LHCN-M2 (cell line): ENCODE measurements around the gene PDZRN4. TPM values are rescaled to one million over a fixed set of nuclear protein-coding genes. Genes with fewer than 3 reads are reported as not detected.
"Not testable (repeated sequence)": the region's sequence is repeated elsewhere in the genome, so short reads cannot be mapped to it uniquely, and the experiment has no call there.

Experiments
- DNase-seq: peaks from one replicate; pipeline ENCODE4 v3.0.0-alpha.2; 2012; ENCODE audit warnings: low read depth
- total RNA-seq: library from RNA; depleted of rRNA; stranded (reverse); fragments of >200 nt; gene quantifications from 2 replicates; pipeline ENCODE4 v1.2.3, GENCODE V29; 2014

The PDZRN4 gene
- total RNA-seq, 1 experiment from 2014 or later: not detected

GRCh38 chr12:41509271-41510055 lies 321.3 kb downstream of the PDZRN4 start:
- DNase-seq: no peak

GRCh38 chr12:41510470-41510869 lies 322.4 kb downstream of the PDZRN4 start:
- DNase-seq: no peak

- DNase-seq: no peak
Observed at GRCh38 chr12:41511247-41511646, 323.1 kb downstream of the PDZRN4 start.

- no peak for DNase-seq
Observed at GRCh38 chr12:41512497-41512896, 324.4 kb downstream of the PDZRN4 start.

- DNase-seq: no peak
Observed at GRCh38 chr12:41514021-41514777, 326.1 kb downstream of the PDZRN4 start.

GRCh38 chr12:41514907-41515306 lies 326.8 kb downstream of the PDZRN4 start:
- DNase-seq: no peak

- DNase-seq: no peak
Observed at GRCh38 chr12:41515953-41516352, 327.8 kb downstream of the PDZRN4 start.

- no peak for DNase-seq
Observed at GRCh38 chr12:41520869-41521268, 332.7 kb downstream of the PDZRN4 start.

GRCh38 chr12:41521872-41522379 lies 333.8 kb downstream of the PDZRN4 start:
- DNase-seq: peak; percentile 97

GRCh38 chr12:41527062-41527461 lies 338.9 kb downstream of the PDZRN4 start:
- no peak for DNase-seq

GRCh38 chr12:41527534-41528116 lies 339.5 kb downstream of the PDZRN4 start:
- DNase-seq: peak; percentile 20

- DNase-seq: no peak
Observed at GRCh38 chr12:41528874-41529273, 340.8 kb downstream of the PDZRN4 start.

GRCh38 chr12:41530441-41530840 lies 342.3 kb downstream of the PDZRN4 start:
- no peak for DNase-seq

GRCh38 chr12:41531147-41531829 lies 343.2 kb downstream of the PDZRN4 start:
- no peak for DNase-seq

GRCh38 chr12:41532072-41532471 lies 344.0 kb downstream of the PDZRN4 start:
- DNase-seq: peak; percentile 29

- no peak for DNase-seq
Observed at GRCh38 chr12:41536813-41537490, 348.8 kb downstream of the PDZRN4 start.

GRCh38 chr12:41537522-41537921 lies 349.4 kb downstream of the PDZRN4 start:
- DNase-seq: no peak

GRCh38 chr12:41545761-41546160 lies 357.6 kb downstream of the PDZRN4 start:
- DNase-seq: no peak

GRCh38 chr12:41547071-41547470 lies 359.0 kb downstream of the PDZRN4 start:
- DNase-seq: not testable (repeated sequence)

- DNase-seq: no peak
Observed at GRCh38 chr12:41548926-41549325, 360.8 kb downstream of the PDZRN4 start.

- peak; percentile 16 for DNase-seq
Observed at GRCh38 chr12:41552588-41552987, 364.5 kb downstream of the PDZRN4 start.
